ENCODE data around the gene CSMD2.

CSMD2 gene

GRCh38 chr1:33836911-33837310 lies 328.1 kb downstream of the CSMD2 start:
- TF ChIP-seq L3MBTL2 (conservative IDR thresholded peaks at IDR 0.05) = no peak
- no peak for TF ChIP-seq SP1 (IDR thresholded peaks at IDR 0.05)
- TF ChIP-seq CTBP1 (IDR thresholded peaks at IDR 0.05; ENCODE audit: borderline replicate concordance) = no peak
- no peak for TF ChIP-seq ZNF384 (IDR thresholded peaks at IDR 0.05)
- no peak for DNase-seq (ENCODE audit: extremely low spot score)
- POLR2A ChIA-PET = no interaction called here
- CTCF ChIA-PET = no interaction called here

GRCh38 chr1:33828654-33829053 lies 336.4 kb downstream of the CSMD2 start:
- CTCF ChIA-PET = no interaction called here
- DNase-seq (ENCODE audit: extremely low spot score) = no peak
- no peak for TF ChIP-seq SP1 (IDR thresholded peaks at IDR 0.05)
- TF ChIP-seq CTBP1 (IDR thresholded peaks at IDR 0.05; ENCODE audit: borderline replicate concordance) = no peak
- no peak for TF ChIP-seq PKNOX1 (IDR thresholded peaks at IDR 0.05)
- no peak for TF ChIP-seq ZNF384 (IDR thresholded peaks at IDR 0.05)
- no peak for TF ChIP-seq HDGF (IDR thresholded peaks at IDR 0.05; ENCODE audit: borderline replicate concordance)
- no peak for TF ChIP-seq L3MBTL2 (conservative IDR thresholded peaks at IDR 0.05)
- no peak for TF ChIP-seq TARDBP (IDR thresholded peaks at IDR 0.05)
- TF ChIP-seq SUZ12 (IDR thresholded peaks at IDR 0.05) = no peak
- no peak for TF ChIP-seq FOXA1 (IDR thresholded peaks at IDR 0.05)
- no peak for TF ChIP-seq ARNT (IDR thresholded peaks at IDR 0.05)
- no peak for TF ChIP-seq FOXM1 (IDR thresholded peaks at IDR 0.05; ENCODE audit: borderline replicate concordance)
- no peak for TF ChIP-seq LEF1 (IDR thresholded peaks at IDR 0.05; ENCODE audit: borderline replicate concordance)
- TF ChIP-seq NFRKB (IDR thresholded peaks at IDR 0.05) = no peak
- no peak for TF ChIP-seq ELF4 (IDR thresholded peaks at IDR 0.05)
- no peak for TF ChIP-seq FOXK2 (IDR thresholded peaks at IDR 0.05)
- no peak for TF ChIP-seq BHLHE40 (IDR thresholded peaks at IDR 0.05; ENCODE audit: borderline replicate concordance)
- POLR2A ChIA-PET = no interaction called here

GRCh38 chr1:33828059-33828458 lies 337.0 kb downstream of the CSMD2 start:
- CTCF ChIA-PET = interaction anchor here (0.5 kb wide), 1 partner anchor 128 kb away, joined by 3 read pairs; no protein-coding TSS in a partner anchor
- no peak for DNase-seq (ENCODE audit: extremely low spot score)

GRCh38 chr1:33826711-33827110 lies 338.3 kb downstream of the CSMD2 start:
- ChIA-PET POLR2A (no interaction called here), CTCF (no interaction called here)
- DNase-seq (ENCODE audit: extremely low spot score) = no peak
- no peak for TF ChIP-seq LEF1 (IDR thresholded peaks at IDR 0.05; ENCODE audit: borderline replicate concordance)
- TF ChIP-seq PKNOX1 (IDR thresholded peaks at IDR 0.05) = no peak
- no peak for TF ChIP-seq BHLHE40 (IDR thresholded peaks at IDR 0.05; ENCODE audit: borderline replicate concordance)
- no peak for TF ChIP-seq FOXA1 (IDR thresholded peaks at IDR 0.05)
- no peak for TF ChIP-seq FOXK2 (IDR thresholded peaks at IDR 0.05)
- TF ChIP-seq ARNT (IDR thresholded peaks at IDR 0.05) = no peak
- no peak for TF ChIP-seq SP1 (IDR thresholded peaks at IDR 0.05)
- TF ChIP-seq L3MBTL2 (conservative IDR thresholded peaks at IDR 0.05) = no peak
- no peak for TF ChIP-seq NFRKB (IDR thresholded peaks at IDR 0.05)
- TF ChIP-seq TARDBP (IDR thresholded peaks at IDR 0.05) = no peak
- no peak for TF ChIP-seq SUZ12 (IDR thresholded peaks at IDR 0.05)
- no peak for TF ChIP-seq CTBP1 (IDR thresholded peaks at IDR 0.05; ENCODE audit: borderline replicate concordance)
- TF ChIP-seq FOXM1 (IDR thresholded peaks at IDR 0.05; ENCODE audit: borderline replicate concordance) = no peak
- no peak for TF ChIP-seq ELF4 (IDR thresholded peaks at IDR 0.05)
- TF ChIP-seq HDGF (IDR thresholded peaks at IDR 0.05; ENCODE audit: borderline replicate concordance) = no peak
- TF ChIP-seq ZNF384 (IDR thresholded peaks at IDR 0.05) = no peak

More at GRCh38 chr1:33828059-33828458, 337.0 kb downstream of the CSMD2 start:
- POLR2A ChIA-PET = no interaction called here
- TF ChIP-seq CTBP1 (IDR thresholded peaks at IDR 0.05; ENCODE audit: borderline replicate concordance) (no peak), ELF4 (IDR thresholded peaks at IDR 0.05) (no peak), L3MBTL2 (conservative IDR thresholded peaks at IDR 0.05) (no peak), NFRKB (IDR thresholded peaks at IDR 0.05) (no peak), PKNOX1 (IDR thresholded peaks at IDR 0.05) (no peak), BHLHE40 (IDR thresholded peaks at IDR 0.05; ENCODE audit: borderline replicate concordance) (no peak), TARDBP (IDR thresholded peaks at IDR 0.05) (no peak), FOXK2 (IDR thresholded peaks at IDR 0.05) (no peak), HDGF (IDR thresholded peaks at IDR 0.05; ENCODE audit: borderline replicate concordance) (no peak)

- no peak for DNase-seq (ENCODE audit: extremely low spot score)
- CTCF ChIA-PET = no interaction called here
- POLR2A ChIA-PET = no interaction called here
- TF ChIP-seq FOXA1 (IDR thresholded peaks at IDR 0.05) (no peak), ZNF384 (IDR thresholded peaks at IDR 0.05) (no peak), FOXK2 (IDR thresholded peaks at IDR 0.05) (no peak), ELF4 (IDR thresholded peaks at IDR 0.05) (no peak), BHLHE40 (IDR thresholded peaks at IDR 0.05; ENCODE audit: borderline replicate concordance) (no peak)
Observed at GRCh38 chr1:33826311-33826710, 338.7 kb downstream of the CSMD2 start.

GRCh38 chr1:33825506-33825905 lies 339.5 kb downstream of the CSMD2 start:
- TF ChIP-seq FOXK2 (IDR thresholded peaks at IDR 0.05) (no peak), FOXM1 (IDR thresholded peaks at IDR 0.05; ENCODE audit: borderline replicate concordance) (no peak), LEF1 (IDR thresholded peaks at IDR 0.05; ENCODE audit: borderline replicate concordance) (no peak), HDGF (IDR thresholded peaks at IDR 0.05; ENCODE audit: borderline replicate concordance) (no peak), L3MBTL2 (conservative IDR thresholded peaks at IDR 0.05) (no peak), FOXA1 (IDR thresholded peaks at IDR 0.05) (no peak), TARDBP (IDR thresholded peaks at IDR 0.05) (no peak), ELF4 (IDR thresholded peaks at IDR 0.05) (no peak), PKNOX1 (IDR thresholded peaks at IDR 0.05) (no peak), SUZ12 (IDR thresholded peaks at IDR 0.05) (no peak), CTBP1 (IDR thresholded peaks at IDR 0.05; ENCODE audit: borderline replicate concordance) (no peak), ARNT (IDR thresholded peaks at IDR 0.05) (no peak), ZNF384 (IDR thresholded peaks at IDR 0.05) (no peak), SP1 (IDR thresholded peaks at IDR 0.05) (no peak), BHLHE40 (IDR thresholded peaks at IDR 0.05; ENCODE audit: borderline replicate concordance) (no peak), NFRKB (IDR thresholded peaks at IDR 0.05) (no peak)
- no peak for DNase-seq (ENCODE audit: extremely low spot score)
- CTCF ChIA-PET = no interaction called here
- POLR2A ChIA-PET = no interaction called here

Measured in HEK293T (cell line).